Upper lobe of right lung (tissue), 1 donor: Measurements from ENCODE around the gene PLPP3. TPM values are rescaled to one million over a fixed set of nuclear protein-coding genes. Genes with fewer than 3 reads are reported as not detected.

ENCODE experiments used
- ATAC-seq: fragments of 200-7000 bp; cut with Tn5 transposase; one replicate; pipeline ENCODE4 v1.9.1; 2020; ENCODE audit warnings: mild to moderate bottlenecking, moderate library complexity
- DNase-seq: peaks from one replicate; pipeline ENCODE4 v3.0.0-alpha.2; 2020
- H3K27ac ChIP-seq: fragments of 200-600 bp; one replicate; pipeline ENCODE4 v1.8.0; 2022
- H3K27me3 ChIP-seq: fragments of 200-600 bp; one replicate; pipeline ENCODE4 v1.8.0; 2022; ENCODE audit warnings: mild to moderate bottlenecking
- H3K36me3 ChIP-seq: fragments of 200-600 bp; one replicate; pipeline ENCODE4 v1.8.0; 2022
- H3K4me1 ChIP-seq: fragments of 200-600 bp; one replicate; pipeline ENCODE4 v1.8.0; 2022
- H3K4me3 ChIP-seq: fragments of 200-600 bp; one replicate; pipeline ENCODE4 v1.8.0; 2022; ENCODE audit warnings: mild to moderate bottlenecking
- H3K9me3 ChIP-seq: fragments of 200-600 bp; one replicate; pipeline ENCODE4 v1.8.0; 2022
- CTCF ChIP-seq: fragments of 200-600 bp; IDR thresholded peaks from one replicate; pipeline ENCODE4 v1.8.0; 2022; ENCODE audit warnings: antibody characterized with exemption
- intact Hi-C: fragments of 100-400 bp; cut with DNase I; formaldehyde crosslinking; loops from one replicate; pipeline ENCODE4 v1.11.0; 2022
- long read RNA-seq: library from polyadenylated mRNA; unstranded; transcript quantifications from one replicate; pipeline ENCODE4 v2.0.0, GENCODE V29; 2021
- total RNA-seq: library from RNA; stranded (reverse); fragmentation: NEBNext Ultra II Directional; extraction: Animal tissue kit (Norgen Biotek cat#: 25700); gene quantifications from one replicate; pipeline ENCODE4 v1.2.1, GENCODE V29; 2021
- donor health status: DM: no; HTN: yes; CAD: no; lungs with severe emphysema.

PLPP3 gene
- total RNA-seq: 124 TPM
- long read RNA-seq, transcript PLPP3-202 (2 exons, 2,039 nt): minor isoform, 5 of 148 reads
- long read RNA-seq, transcript PLPP3-201 (6 exons, 3,292 nt): major isoform, 105 of 148 reads
- long read RNA-seq, partial matches to known transcripts: 17 of 148 reads
- long read RNA-seq, other reads (novel, unspliced or antisense): 21 of 148 reads

DNA sequence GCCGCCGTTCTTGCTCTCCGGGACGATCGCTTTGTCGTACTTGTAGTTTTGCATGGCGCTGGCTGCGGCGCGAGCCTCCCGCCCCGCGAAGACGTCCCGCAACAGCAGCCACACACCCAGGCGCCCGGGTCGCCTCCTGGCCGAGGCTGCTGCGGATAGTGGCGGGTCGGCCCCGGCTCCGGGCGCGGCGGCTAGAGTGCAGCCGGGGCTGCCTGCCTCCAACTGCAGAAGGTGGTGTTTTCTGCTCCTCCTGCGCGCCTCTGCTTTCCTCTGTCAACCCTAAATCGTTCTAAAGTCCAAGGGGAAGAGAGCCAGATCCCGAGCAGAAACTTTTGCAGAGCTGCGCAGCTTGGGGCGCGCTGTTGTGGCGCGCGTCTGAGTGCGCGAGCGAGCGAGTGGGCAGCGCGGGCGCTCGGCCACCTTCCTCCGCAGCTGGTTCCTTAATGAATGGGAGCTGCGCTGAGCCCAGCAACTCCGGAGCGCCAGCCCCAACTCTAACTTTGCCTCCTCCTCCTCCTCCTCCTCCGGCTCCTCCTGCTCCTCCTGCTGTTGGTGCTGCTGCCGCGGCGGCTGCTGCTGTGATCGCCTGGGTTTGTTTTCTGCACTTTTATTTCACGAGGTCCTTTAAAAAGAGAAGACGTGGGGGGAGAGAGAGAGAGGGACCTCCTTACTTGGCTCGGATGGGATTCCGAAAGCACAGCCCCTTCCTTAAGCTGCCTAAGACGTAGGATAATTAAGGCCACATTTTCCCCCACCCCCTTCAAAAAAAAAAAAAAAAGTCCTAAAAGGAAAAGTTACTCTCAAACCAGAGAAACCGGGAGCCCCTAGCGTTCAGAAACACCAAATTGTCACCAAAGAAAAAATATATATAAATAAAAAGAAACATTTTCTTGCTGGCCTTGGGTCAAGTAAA lies at the start of gene PLPP3:
PLPP3 (minus strand) TSS at position 601 of the 913 bp plus-strand sequence; CDS start at position 54, 547 bp downstream.
- intact Hi-C loops: loop anchor here (10.0 kb wide), 1 partner anchor 54 kb away; no protein-coding TSS in a partner anchor
- no peaks in the 10 kb centered on the region for H3K27me3 ChIP-seq
- H3K4me1 ChIP-seq: no peaks in the 10 kb centered on the region
- H3K9me3 ChIP-seq: no peaks in the 10 kb centered on the region
- DNase-seq (peak; percentile 91), ATAC-seq (peak; percentile 94)
- peak within 1 kb of the TSS; percentile 83 for H3K4me3 ChIP-seq
- peak within 1 kb of the TSS; percentile 94 for H3K27ac ChIP-seq
- TF ChIP-seq CTCF: peak; percentile 55
- no peaks in the 10 kb centered on the region for H3K36me3 ChIP-seq

DNA sequence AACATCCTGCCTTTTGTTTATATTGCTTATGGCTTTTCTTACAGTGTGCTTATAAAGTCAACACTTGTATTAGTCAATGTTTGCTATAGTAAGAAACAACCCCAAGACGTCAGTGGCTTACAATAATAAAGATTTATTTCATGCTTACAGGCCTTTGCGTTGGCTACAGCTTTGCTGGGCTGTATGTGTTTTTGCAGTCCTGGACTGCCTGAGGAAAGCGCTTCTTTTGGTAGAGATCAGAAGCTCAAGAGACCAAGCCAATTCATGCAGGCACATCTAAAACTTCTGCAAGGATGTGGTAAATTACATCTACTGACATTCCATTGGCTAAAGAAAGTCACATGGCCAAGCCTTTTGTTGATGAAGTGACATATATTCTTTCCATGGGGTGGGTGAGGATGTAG lies 48.3 kb upstream of the PLPP3 start:
- no peaks in the 10 kb centered on the region for H3K9me3 ChIP-seq

GRCh38 chr1:56627019-56627635 lies 47.8 kb upstream of the PLPP3 start:
- no peak overlapping the region for H3K4me3 ChIP-seq
- ATAC-seq: no peak
- no peaks in the 10 kb centered on the region for H3K9me3 ChIP-seq
- H3K27ac ChIP-seq: no peak overlapping the region
- H3K36me3 ChIP-seq: no peaks in the 10 kb centered on the region
- no peaks in the 10 kb centered on the region for H3K27me3 ChIP-seq
- no peak for TF ChIP-seq CTCF
- no peaks in the 10 kb centered on the region for H3K4me1 ChIP-seq
- intact Hi-C loops: no loop called here
- DNase-seq: no peak

More for the DNA sequence above, 48.3 kb upstream of the PLPP3 start:
- H3K36me3 ChIP-seq: no peaks in the 10 kb centered on the region
- no peaks in the 10 kb centered on the region for H3K27me3 ChIP-seq
- no peak for TF ChIP-seq CTCF
- H3K4me1 ChIP-seq: no peaks in the 10 kb centered on the region
- ATAC-seq (no peak), DNase-seq (no peak)
- no peak overlapping the region for H3K27ac ChIP-seq
- H3K4me3 ChIP-seq: no peak overlapping the region
- intact Hi-C loops: no loop called here

GRCh38 chr1:56626546-56626945 lies 47.2 kb upstream of the PLPP3 start:
- H3K4me1 ChIP-seq: no peaks in the 10 kb centered on the region
- DNase-seq (no peak), ATAC-seq (no peak)
- TF ChIP-seq CTCF: no peak
- H3K27ac ChIP-seq: no peak overlapping the region
- no peaks in the 10 kb centered on the region for H3K27me3 ChIP-seq
- H3K4me3 ChIP-seq: no peak overlapping the region
- no peaks in the 10 kb centered on the region for H3K9me3 ChIP-seq
- intact Hi-C loops: no loop called here
- no peaks in the 10 kb centered on the region for H3K36me3 ChIP-seq

DNA sequence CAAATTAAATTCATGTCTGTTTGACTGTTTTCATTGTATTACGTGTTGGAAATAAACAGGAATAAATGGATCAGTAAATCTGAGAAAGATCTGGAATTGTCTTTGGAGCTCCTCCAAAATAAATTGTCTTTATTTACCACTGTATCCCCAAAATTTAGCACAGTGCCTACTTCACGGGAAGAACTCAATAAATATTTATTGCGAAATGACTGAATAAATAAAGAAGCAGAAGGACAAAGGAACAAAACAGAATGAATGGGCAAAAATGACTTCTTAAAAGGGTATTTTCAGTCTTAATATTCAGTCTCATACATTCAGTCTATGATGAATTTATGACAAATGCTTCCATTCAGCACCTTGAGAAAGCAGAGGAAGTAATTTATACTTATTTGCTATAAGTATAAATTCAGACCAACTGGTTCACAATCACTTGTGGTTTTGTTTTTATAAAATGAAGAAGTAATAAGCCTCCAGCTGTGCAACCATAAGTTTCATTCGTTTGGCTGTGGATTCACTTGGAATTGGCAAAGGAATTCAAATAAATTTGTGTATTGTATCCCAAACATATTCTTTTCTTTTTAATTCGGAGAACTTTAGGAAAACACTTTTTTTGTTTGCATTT lies 46.6 kb upstream of the PLPP3 start:
- no peak overlapping the region for H3K4me3 ChIP-seq
- no peak for DNase-seq
- H3K27ac ChIP-seq: no peak overlapping the region
- H3K4me1 ChIP-seq: no peaks in the 10 kb centered on the region
- intact Hi-C loops: no loop called here
- no peaks in the 10 kb centered on the region for H3K36me3 ChIP-seq
- no peaks in the 10 kb centered on the region for H3K9me3 ChIP-seq
- no peak for ATAC-seq
- TF ChIP-seq CTCF: no peak
- H3K27me3 ChIP-seq: no peaks in the 10 kb centered on the region
